Brain microvascular endothelial cell (primary cell): Measurements from ENCODE around the gene COL5A1.
"Not testable (repeated sequence)": the region's sequence is repeated elsewhere in the genome, so short reads cannot be mapped to it uniquely, and the experiment has no call there.

ENCODE experiments used
- DNase-seq: peaks from one replicate; pipeline ENCODE4 v3.0.0-alpha.2; 2020
- H3K27ac ChIP-seq: fragments of 250-450 bp; sonication (Bioruptor Pico); 2 replicates; pipeline ENCODE4 v1.5.1; 2020; ENCODE audit warnings: mild to moderate bottlenecking, moderate library complexity
- H3K27me3 ChIP-seq: fragments of 250-450 bp; sonication (Bioruptor Pico); replicated peaks from 2 replicates; pipeline ENCODE4 v1.5.1; 2020; ENCODE audit warnings: mild to moderate bottlenecking
- H3K36me3 ChIP-seq: fragments of 250-450 bp; sonication (Bioruptor Pico); replicated peaks from 2 replicates; pipeline ENCODE4 v1.5.1; 2020; ENCODE audit warnings: mild to moderate bottlenecking
- H3K4me3 ChIP-seq: 2 replicates; pipeline ENCODE4 v1.5.1; 2011; ENCODE audit warnings: low read depth, mild to moderate bottlenecking, control low read depth, low read length, moderate library complexity
- CTCF ChIP-seq: IDR thresholded peaks from 2 replicates; pipeline ENCODE4 v1.5.1; 2011; ENCODE audit warnings: low read depth, mild to moderate bottlenecking, moderate library complexity, low read length, control low read depth, inconsistent platforms; ENCODE audit errors: missing control alignments
- in situ Hi-C: cut with HindIII; loops from 2 replicates; pipeline ENCODE4 v1.10.0; 2017; ENCODE audit warnings: low sequenced_read_pairs, low pct_ligation_motif_present

COL5A1 gene

GRCh38 chr9:134699343-134699740 lies 57.7 kb downstream of the COL5A1 start:
- DNase-seq, result no peak
- in situ Hi-C loops, result no loop called here
- no peak for TF ChIP-seq CTCF
- peaks cover 75% of the 10 kb centered on the region for H3K36me3 ChIP-seq
- no peaks in the 10 kb centered on the region for H3K27me3 ChIP-seq
- H3K4me3 ChIP-seq, result no peak overlapping the region
- no peak overlapping the region for H3K27ac ChIP-seq

GRCh38 chr9:134700636-134701350 lies 59.2 kb downstream of the COL5A1 start:
- H3K36me3 ChIP-seq, result peaks cover 77% of the 10 kb centered on the region
- no peak for TF ChIP-seq CTCF
- H3K4me3 ChIP-seq, result no peak overlapping the region
- in situ Hi-C loops, result no loop called here
- DNase-seq, result no peak
- H3K27ac ChIP-seq, result no peak overlapping the region
- H3K27me3 ChIP-seq, result no peaks in the 10 kb centered on the region

GRCh38 chr9:134701581-134702259 lies 60.1 kb downstream of the COL5A1 start:
- in situ Hi-C loops, result no loop called here
- no peak for DNase-seq
- no peaks in the 10 kb centered on the region for H3K27me3 ChIP-seq
- peaks cover 79% of the 10 kb centered on the region for H3K36me3 ChIP-seq
- H3K4me3 ChIP-seq, result no peak overlapping the region
- no peak overlapping the region for H3K27ac ChIP-seq
- no peak for TF ChIP-seq CTCF

- Histone ChIP-seq H3K4me3 (no peak overlapping the region), H3K27ac (no peak overlapping the region), H3K27me3 (no peaks in the 10 kb centered on the region), H3K36me3 (peaks cover 82% of the 10 kb centered on the region)
- in situ Hi-C loops, result no loop called here
- TF ChIP-seq CTCF, result no peak
- no peak for DNase-seq
These were observed 60.7 kb downstream of the COL5A1 start for GRCh38 chr9:134702291-134702690.

- H3K4me3 ChIP-seq, in situ Hi-C loops, H3K27ac ChIP-seq, H3K27me3 ChIP-seq, DNase-seq: not testable (repeated sequence)
- H3K36me3 ChIP-seq, result peaks cover 87% of the 10 kb centered on the region
These were observed 62.1 kb downstream of the COL5A1 start for GRCh38 chr9:134703730-134704114.

- DNase-seq, result no peak
- Histone ChIP-seq H3K27ac (no peak overlapping the region), H3K27me3 (no peaks in the 10 kb centered on the region), H3K4me3 (no peak overlapping the region), H3K36me3 (peaks cover 90% of the 10 kb centered on the region)
- in situ Hi-C loops, result no loop called here
- TF ChIP-seq CTCF, result no peak
These were observed 62.9 kb downstream of the COL5A1 start for GRCh38 chr9:134704498-134704897.
